Stomach (tissue), 9 donors: Measurements from ENCODE around the gene ZDHHC13. TPM values are rescaled to one million over a fixed set of nuclear protein-coding genes. Genes with fewer than 3 reads are reported as not detected.

ENCODE experiments used
- DNase-seq, 2 donors: peaks; one replicate each; pipeline versions ENCODE4 v3.0.0 to v3.0.0-alpha.2; 2013 to 2019
- H3K27ac ChIP-seq, 5 donors: fragments of 200-600 bp in 4 of 5; sonication (generic) in 4 of 5; one replicate each; pipeline ENCODE4 v1.5.1; 2013 to 2019; ENCODE audit warnings: mild to moderate bottlenecking in 1 of 5, moderate library complexity in 1 of 5
- H3K27me3 ChIP-seq, 3 donors: fragments of 200-600 bp; sonication (generic); one replicate each; pipeline ENCODE4 v1.5.1; 2017 to 2019; ENCODE audit warnings: mixed run types in 1 of 3
- H3K36me3 ChIP-seq, 4 donors: fragments of 200-600 bp; sonication (generic); 1 replicate in 3 of 4; 2 replicates in 1 of 4; pipeline ENCODE4 v1.5.1; 2016 to 2019
- H3K4me1 ChIP-seq, 4 donors: fragments of 200-600 bp; sonication (generic); one replicate each; pipeline ENCODE4 v1.5.1; 2016 to 2019
- H3K4me3 ChIP-seq, 4 donors: fragments of 200-600 bp; sonication (generic) in 3 of 4; one replicate each; pipeline ENCODE4 v1.5.1; 2016 to 2019; ENCODE audit warnings: mild to moderate bottlenecking in 1 of 4
- H3K9me3 ChIP-seq, 4 donors: fragments of 200-600 bp; sonication (generic); one replicate each; pipeline ENCODE4 v1.5.1; 2016 to 2019
- CTCF ChIP-seq, 7 experiments: fragments of 450-650 bp in 4 of 7; fragments of 200-600 bp in 3 of 7; sonication (generic) in 3 of 7; IDR thresholded peaks; one replicate each; pipeline ENCODE4 v1.5.1; 2016 to 2019; ENCODE audit warnings: antibody characterized with exemption in 7 of 7, control low read depth in 2 of 7, mild to moderate bottlenecking in 1 of 7
- EP300 ChIP-seq: sonication (generic); formaldehyde crosslinking; IDR thresholded peaks from one replicate; pipeline ENCODE4 v1.6.1; 2017; ENCODE audit warnings: antibody characterized with exemption
- POLR2A ChIP-seq, 4 donors: fragments of 450-650 bp; IDR thresholded peaks; one replicate each; pipeline ENCODE4 v1.6.1; 2016; ENCODE audit warnings: antibody characterized with exemption in 4 of 4, control low read depth in 2 of 4, mild to moderate bottlenecking in 1 of 4, moderate library complexity in 1 of 4
- POLR2AphosphoS5 ChIP-seq, 3 donors: sonication (generic); formaldehyde crosslinking; IDR thresholded peaks; one replicate each; pipeline ENCODE4 v1.6.1; 2016; ENCODE audit warnings: antibody characterized with exemption in 3 of 3
- WGBS, 5 donors: extraction: QIAGEN DNeasy Blood & Tissue Kit in 3 of 5; methylation state at CpG; one replicate each; pipeline versions ENCODE4 v1.1.5 to v1.1.7; 2013 to 2018; 5-methylcytosine and 5-hydroxymethylcytosine counted together
- intact Hi-C: fragments of 100-400 bp; cut with DNase I; formaldehyde crosslinking; loops from one replicate; pipeline ENCODE4 v1.15.1; 2023; ENCODE audit warnings: low total_unique reads
- polyA plus RNA-seq, 3 donors: library from polyadenylated mRNA; stranded (reverse); fragments of 200-250 nt; gene quantifications; one replicate each; pipeline ENCODE4 v1.2.3, GENCODE V29; 2013
- total RNA-seq, 5 donors: library from RNA; depleted of rRNA; stranded (reverse); fragments of >200 nt; gene quantifications; one replicate each; pipeline versions ENCODE4 v1.1.0 to v1.2.3, GENCODE V29; 2014 to 2016
- donor health status: healthy with polysubstance abuse.
- donor health status: Bipolar disorder and iron deficiency.
- donor health status: healthy.

Gene ZDHHC13
- total and polyA plus RNA-seq, 8 donors, result 5.5 to 43.9 (median 19.5) TPM

- H3K4me3 ChIP-seq, result no peak overlapping the region
- H3K9me3 ChIP-seq, result no peaks in the 10 kb centered on the region
- intact Hi-C loops, result no loop called here
- no peak for DNase-seq
- TF ChIP-seq EP300 (no peak), CTCF (IDR thresholded peaks at IDR 0.05) (no peak), POLR2AphosphoS5 (IDR thresholded peaks at IDR 0.05) (no peak), POLR2A (IDR thresholded peaks at IDR 0.05) (no peak)
- no peak overlapping the region for H3K27ac ChIP-seq
- H3K4me1 ChIP-seq, result no peaks in the 10 kb centered on the region
- no peaks in the 10 kb centered on the region for H3K36me3 ChIP-seq
- no peaks in the 10 kb centered on the region for H3K27me3 ChIP-seq
- WGBS, 5 donors, result 76 to 86% (median 81%) methylated on average over 4 of the region's 4 CpGs
Measured at GRCh38 chr11:19088791-19089190, 28.2 kb upstream of the ZDHHC13 start.

- TF ChIP-seq CTCF (IDR thresholded peaks at IDR 0.05) (no peak), POLR2A (IDR thresholded peaks at IDR 0.05) (no peak), POLR2AphosphoS5 (IDR thresholded peaks at IDR 0.05) (no peak), EP300 (no peak)
- H3K27ac ChIP-seq, result no peak overlapping the region
- no peaks in the 10 kb centered on the region for H3K4me1 ChIP-seq
- DNase-seq, result no peak
- no peaks in the 10 kb centered on the region for H3K36me3 ChIP-seq
- H3K4me3 ChIP-seq, result no peak overlapping the region
- H3K27me3 ChIP-seq, result no peaks in the 10 kb centered on the region
- intact Hi-C loops, result no loop called here
- 91 to 96% (median 93%) methylated on average over 5 of the region's 5 CpGs for WGBS, 5 donors
- no peaks in the 10 kb centered on the region for H3K9me3 ChIP-seq
Measured at GRCh38 chr11:19089421-19089820, 27.5 kb upstream of the ZDHHC13 start.

- 73 to 95% (median 87%) methylated on average over 1 of the region's 1 CpG for WGBS, 5 donors
- intact Hi-C loops, result no loop called here
Measured at GRCh38 chr11:19091366-19091765, 25.6 kb upstream of the ZDHHC13 start.

GRCh38 chr11:19092342-19092741 is 24.6 kb upstream of the ZDHHC13 start:
- 67 to 85% (median 74%) methylated on average over 3 of the region's 3 CpGs for WGBS, 5 donors
- Histone ChIP-seq H3K9me3 (no peaks in the 10 kb centered on the region), H3K27me3 (no peaks in the 10 kb centered on the region), H3K4me3 (no peak overlapping the region), H3K4me1 (no peaks in the 10 kb centered on the region), H3K27ac (no peak overlapping the region), H3K36me3 (no peaks in the 10 kb centered on the region)
- intact Hi-C loops, result no loop called here
- TF ChIP-seq POLR2A (IDR thresholded peaks at IDR 0.05) (no peak), CTCF (IDR thresholded peaks at IDR 0.05) (no peak), POLR2AphosphoS5 (IDR thresholded peaks at IDR 0.05) (no peak), EP300 (no peak)
- no peak for DNase-seq

More at GRCh38 chr11:19091366-19091765, 25.6 kb upstream of the ZDHHC13 start:
- TF ChIP-seq POLR2A (IDR thresholded peaks at IDR 0.05) (no peak), POLR2AphosphoS5 (IDR thresholded peaks at IDR 0.05) (no peak), CTCF (IDR thresholded peaks at IDR 0.05) (no peak), EP300 (no peak)
- Histone ChIP-seq H3K36me3 (no peaks in the 10 kb centered on the region), H3K9me3 (no peaks in the 10 kb centered on the region), H3K4me1 (no peaks in the 10 kb centered on the region), H3K27ac (no peak overlapping the region), H3K27me3 (no peaks in the 10 kb centered on the region), H3K4me3 (no peak overlapping the region)
- no peak for DNase-seq
